Breast epithelium (tissue), 4 donors: Measurements from ENCODE around the gene AOC3. TPM values are rescaled to one million over a fixed set of nuclear protein-coding genes. Genes with fewer than 3 reads are reported as not detected.

ENCODE experiments used
- DNase-seq, 2 donors: peaks; one replicate each; pipeline ENCODE4 v3.0.0-alpha.2; 2019; ENCODE audit warnings: low spot score in 2 of 2
- H3K27ac ChIP-seq, 2 donors: fragments of 200-600 bp; sonication (generic) in 1 of 2; one replicate each; pipeline ENCODE4 v1.5.1; 2016 to 2019; ENCODE audit warnings: mild to moderate bottlenecking in 1 of 2
- H3K27me3 ChIP-seq, 2 donors: fragments of 200-600 bp; sonication (generic) in 1 of 2; one replicate each; pipeline versions ENCODE4 v1.5.1 to v1.6.0; 2017 to 2019; ENCODE audit warnings: control low read depth in 1 of 2, mild to moderate bottlenecking in 1 of 2
- H3K36me3 ChIP-seq: fragments of 200-600 bp; one replicate; pipeline ENCODE4 v1.5.1; 2019
- H3K4me1 ChIP-seq, 2 donors: fragments of 200-600 bp; sonication (generic); one replicate each; pipeline ENCODE4 v1.5.1; 2016 to 2019; ENCODE audit warnings: control low read depth in 1 of 2
- H3K4me3 ChIP-seq, 3 donors: fragments of 200-600 bp; sonication (generic); 1 replicate in 2 of 3; 2 replicates in 1 of 3; pipeline ENCODE4 v1.5.1; 2016 to 2019; ENCODE audit warnings: mild to moderate bottlenecking in 3 of 3, moderate library complexity in 2 of 3
- H3K9me3 ChIP-seq, 2 donors: fragments of 200-600 bp; sonication (generic) in 1 of 2; one replicate each; pipeline ENCODE4 v1.5.1; 2016 to 2019; ENCODE audit warnings: control low read depth in 1 of 2
- CTCF ChIP-seq, 3 donors: fragments of 450-650 bp; IDR thresholded peaks; one replicate each; pipeline ENCODE4 v1.5.1; 2016 to 2017; ENCODE audit warnings: antibody characterized with exemption in 3 of 3, mild to moderate bottlenecking in 3 of 3, moderate library complexity in 3 of 3
- POLR2A ChIP-seq: fragments of 450-650 bp; IDR thresholded peaks from one replicate; pipeline ENCODE4 v1.6.1; 2016; ENCODE audit warnings: antibody characterized with exemption, mild to moderate bottlenecking, moderate library complexity
- POLR2AphosphoS5 ChIP-seq, 3 donors: sonication (generic); formaldehyde crosslinking; IDR thresholded peaks; one replicate each; pipeline ENCODE4 v1.6.1; 2017; ENCODE audit warnings: antibody characterized with exemption in 3 of 3
- intact Hi-C: fragments of 100-400 bp; cut with DNase I; formaldehyde crosslinking; loops from one replicate; pipeline ENCODE4 v1.15.1; 2023; ENCODE audit warnings: low total_unique reads
- total RNA-seq, 3 donors: library from RNA; depleted of rRNA; stranded (reverse); fragments of >200 nt; gene quantifications; one replicate each; pipeline ENCODE4 v1.1.0, GENCODE V29; 2016

AOC3 gene
- total RNA-seq, 3 donors from 2014 or later, result 16.2 to 247 (median 25.6) TPM

DNA sequence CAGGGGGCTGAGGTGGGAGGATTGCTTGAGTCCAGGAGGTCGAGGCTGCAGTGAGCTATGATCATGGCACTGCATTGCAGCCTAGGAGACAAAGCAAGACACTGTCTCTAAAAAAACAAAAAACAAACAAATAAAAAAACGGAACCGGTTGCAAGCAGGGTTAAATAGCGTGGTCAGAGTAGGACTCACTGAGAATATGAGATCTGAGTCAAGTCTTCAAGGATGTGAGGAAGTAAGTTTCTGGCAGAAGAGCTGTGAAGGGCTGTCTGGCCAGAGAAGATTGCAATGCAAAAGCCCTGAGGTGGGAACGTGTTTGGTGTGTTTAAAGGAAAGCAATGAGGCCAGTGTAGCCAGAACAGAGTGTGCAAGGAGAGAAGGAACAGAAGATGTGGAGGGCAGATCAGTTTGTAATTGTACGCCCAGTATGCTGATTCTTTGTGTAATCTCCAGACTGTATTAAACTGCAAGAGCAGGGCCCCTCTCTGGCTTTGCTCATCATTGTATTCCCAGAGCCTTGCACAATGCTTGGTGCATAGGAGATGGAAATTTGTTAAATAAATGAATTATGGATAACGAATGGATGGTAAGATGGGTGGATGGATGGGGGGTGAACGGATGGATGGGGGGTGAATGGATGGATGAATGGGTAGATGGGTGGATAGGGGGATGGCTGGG, 55.9 kb downstream of the AOC3 start:
- peaks cover 0 to 5% of the 10 kb centered on the region in 2 donors for H3K27me3 ChIP-seq
- H3K27ac ChIP-seq, result no peak overlapping the region
- TF ChIP-seq POLR2A (no peak), CTCF (IDR thresholded peaks at IDR 0.05) (no peak), POLR2AphosphoS5 (IDR thresholded peaks at IDR 0.05) (no peak)
- intact Hi-C loops, result loop anchor here (5.0 kb wide), 1 partner anchor 1090 kb away; no protein-coding TSS in a partner anchor
- no peak overlapping the region for H3K4me3 ChIP-seq
- DNase-seq, result no peak
- no peaks in the 10 kb centered on the region for H3K9me3 ChIP-seq
- no peaks in the 10 kb centered on the region for H3K36me3 ChIP-seq
- H3K4me1 ChIP-seq, result no peaks in the 10 kb centered on the region

Other genes with a start within 250 kb of the AOC3 start
- 10 to 100 TPM; 58.7 to 85.8 (median 62.4) TPM for gene RETREG3, start 241.8 kb upstream of the AOC3 start, total RNA-seq
- 10 to 100 TPM; 20.5 to 34.4 (median 22.8) TPM for gene TUBG1, start 241.5 kb upstream of the AOC3 start, total RNA-seq
- 10 to 100 TPM; 19.2 to 27.9 (median 26.1) TPM for gene TUBG2, start 191.9 kb upstream of the AOC3 start, total RNA-seq
- gene PLEKHH3, start 174.2 kb upstream of the AOC3 start, total RNA-seq, result 10 to 100 TPM; 15.4 to 32.2 (median 24.6) TPM
- 1 to 10 TPM; 1.6 to 4.6 (median 1.9) TPM for gene CCR10, start 169.4 kb upstream of the AOC3 start, total RNA-seq
- gene CNTNAP1, start 168.7 kb upstream of the AOC3 start, total RNA-seq, result 1 to 10 TPM; 1.8 to 4.9 (median 3.7) TPM
- gene EZH1, start 106.2 kb upstream of the AOC3 start, total RNA-seq, result 10 to 100 TPM; 50.8 to 91.1 (median 70.1) TPM
- gene RAMP2, start 90.0 kb upstream of the AOC3 start, total RNA-seq, result 100 to 1,000 TPM in 1 of 3 donors, 10 to 100 TPM in 2; 17.9 to 245 (median 29.5) TPM
- 10 to 100 TPM; 53.4 to 70.4 (median 61.9) TPM for gene VPS25, start 77.8 kb upstream of the AOC3 start, total RNA-seq
- 1 to 10 TPM in 1 of 3 donors, under 1 TPM in 2; 0.16 to 4.1 (median 0.66) TPM for gene WNK4, start 70.6 kb upstream of the AOC3 start, total RNA-seq
- gene COA3, start 52.5 kb upstream of the AOC3 start, total RNA-seq, result 10 to 100 TPM; 52.6 to 74.1 (median 72.8) TPM
- under 1 TPM in 1 of 3 donors, not detected in 2; 0.59 TPM for gene CNTD1, start 52.3 kb upstream of the AOC3 start, total RNA-seq
- 100 to 1,000 TPM in 1 of 3 donors, 10 to 100 TPM in 2; 88.5 to 139 (median 89.0) TPM for gene BECN1, start 26.9 kb upstream of the AOC3 start, total RNA-seq
- 10 to 100 TPM; 59.3 to 74.7 (median 73.9) TPM for gene PSME3, start 17.8 kb upstream of the AOC3 start, total RNA-seq
- gene AOC2, start 6.6 kb upstream of the AOC3 start, total RNA-seq, result 10 to 100 TPM in 1 of 3 donors, 1 to 10 TPM in 2; 1.8 to 11.8 (median 2.3) TPM
- not detected for gene G6PC1, start 49.6 kb downstream of the AOC3 start, total RNA-seq
- 10 to 100 TPM; 25.3 to 34.7 (median 26.5) TPM for gene AARSD1, start 113.3 kb downstream of the AOC3 start, total RNA-seq
- under 1 TPM in 2 of 3 donors, not detected in 1; 0.44 to 0.66 TPM for gene PTGES3L, start 128.9 kb downstream of the AOC3 start, total RNA-seq
- 10 to 100 TPM in 2 of 3 donors, 1 to 10 TPM in 1; 8.6 to 25.8 (median 22.3) TPM for gene RUNDC1, start 129.4 kb downstream of the AOC3 start, total RNA-seq
- gene RPL27, start 147.2 kb downstream of the AOC3 start, total RNA-seq, result 1,000 to 10,000 TPM; 1,150 to 3,519 (median 1,958) TPM
- 10 to 100 TPM; 16.2 to 42.3 (median 31.0) TPM for gene IFI35, start 155.6 kb downstream of the AOC3 start, total RNA-seq
- gene VAT1, start 171.2 kb downstream of the AOC3 start, total RNA-seq, result 100 to 1,000 TPM; 125 to 402 (median 173) TPM
- 1 to 10 TPM in 2 of 3 donors, under 1 TPM in 1; 0.16 to 2.0 (median 1.3) TPM for gene RND2, start 174.0 kb downstream of the AOC3 start, total RNA-seq